Fibroblast of lung (primary cell): ENCODE measurements around the gene FAM193A.

ENCODE experiments used
- EZH2 ChIP-seq: IDR thresholded peaks from 2 replicates; pipeline ENCODE4 v1.5.1; 2012; ENCODE audit warnings: low read length, control low read depth, mild to moderate bottlenecking; ENCODE audit errors: missing control alignments
- TF ChIP-seq, protein P1 (sequence below), 2 donors: IDR thresholded peaks in 1 of 2; conservative IDR thresholded peaks in 1 of 2; 1 replicate in 1 of 2; 2 replicates in 1 of 2; pipeline ENCODE4 v1.5.1; 2011 to 2012; ENCODE audit warnings: low read length in 2 of 2, control low read depth in 1 of 2, inconsistent platforms in 1 of 2, low read depth in 1 of 2, mild to moderate bottlenecking in 1 of 2

DNA sequence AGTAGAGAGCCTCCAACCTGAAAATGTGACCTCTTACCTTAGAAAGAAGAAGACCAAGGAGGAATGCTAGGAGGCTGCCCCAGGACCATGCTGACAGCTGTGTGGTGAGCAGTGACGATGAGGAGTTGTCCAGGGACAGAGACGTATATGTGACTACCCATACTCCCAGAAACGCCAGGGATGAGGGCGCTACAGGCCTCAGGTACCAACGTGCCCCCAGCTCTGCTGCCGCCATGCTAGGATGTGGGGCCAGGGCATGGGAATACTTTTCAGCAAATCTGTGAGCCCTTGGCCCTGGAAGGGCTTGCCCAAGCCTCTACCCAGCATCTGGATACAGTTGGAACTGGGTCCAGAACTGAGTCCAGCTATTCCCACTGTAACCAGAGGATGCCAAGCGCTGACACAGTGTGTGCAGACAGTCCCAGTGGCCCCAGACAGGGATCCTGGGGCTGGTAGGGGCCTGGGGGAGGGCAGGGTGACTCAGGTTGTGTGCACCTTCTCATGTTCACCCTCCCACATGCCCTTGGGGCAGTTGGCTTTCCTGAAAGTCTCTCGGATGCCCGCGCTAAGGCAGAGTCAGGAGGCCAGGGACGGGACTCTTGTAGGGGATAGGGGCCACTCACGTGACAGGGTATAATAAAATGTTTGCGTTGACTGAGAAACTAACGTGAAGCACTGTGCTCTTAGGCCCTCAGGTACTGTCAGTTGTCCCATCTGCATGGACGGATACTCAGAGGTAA, 23.9 kb upstream of the FAM193A start:
- TF ChIP-seq, protein P1, sequence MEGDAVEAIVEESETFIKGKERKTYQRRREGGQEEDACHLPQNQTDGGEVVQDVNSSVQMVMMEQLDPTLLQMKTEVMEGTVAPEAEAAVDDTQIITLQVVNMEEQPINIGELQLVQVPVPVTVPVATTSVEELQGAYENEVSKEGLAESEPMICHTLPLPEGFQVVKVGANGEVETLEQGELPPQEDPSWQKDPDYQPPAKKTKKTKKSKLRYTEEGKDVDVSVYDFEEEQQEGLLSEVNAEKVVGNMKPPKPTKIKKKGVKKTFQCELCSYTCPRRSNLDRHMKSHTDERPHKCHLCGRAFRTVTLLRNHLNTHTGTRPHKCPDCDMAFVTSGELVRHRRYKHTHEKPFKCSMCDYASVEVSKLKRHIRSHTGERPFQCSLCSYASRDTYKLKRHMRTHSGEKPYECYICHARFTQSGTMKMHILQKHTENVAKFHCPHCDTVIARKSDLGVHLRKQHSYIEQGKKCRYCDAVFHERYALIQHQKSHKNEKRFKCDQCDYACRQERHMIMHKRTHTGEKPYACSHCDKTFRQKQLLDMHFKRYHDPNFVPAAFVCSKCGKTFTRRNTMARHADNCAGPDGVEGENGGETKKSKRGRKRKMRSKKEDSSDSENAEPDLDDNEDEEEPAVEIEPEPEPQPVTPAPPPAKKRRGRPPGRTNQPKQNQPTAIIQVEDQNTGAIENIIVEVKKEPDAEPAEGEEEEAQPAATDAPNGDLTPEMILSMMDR (conservative IDR thresholded peaks at IDR 0.05 in 1 of 2, IDR thresholded peaks at IDR 0.05 in 1 of 2; ENCODE audit: low read depth in 1 of 2, low read length in 2 of 2), result no peak
- no peak for TF ChIP-seq EZH2
